HCT116 (cell line): ENCODE measurements around the gene CDH1. TPM values are rescaled to one million over a fixed set of nuclear protein-coding genes. Genes with fewer than 3 reads are reported as not detected.

Experiments used
- ATAC-seq: fragments of 200-7000 bp; cut with Tn5 transposase; 2 replicates; pipeline ENCODE4 v1.9.1; 2020; ENCODE audit warnings: mild to moderate bottlenecking, moderate library complexity
- BruUV-seq: library from RNA; stranded (reverse); fragments of 400-500 nt; replicated peaks from 2 replicates; lab custom pipeline; 2021; lab: Mats Ljungman, UMichigan
- CTCF ChIA-PET: fragments of 300-600 bp; sonication (Branson Sonifier 250); formaldehyde crosslinking; loops from one replicate; lab custom pipeline; 2021; ENCODE audit warnings: antibody characterized with exemption; lab: Charles Lee
- POLR2A ChIA-PET: fragments of 300-600, 350-600 bp; sonication (Branson Sonifier 250); formaldehyde crosslinking; loops from one replicate; lab custom pipeline; 2021; ENCODE audit warnings: antibody characterized with exemption; lab: Charles Lee
- RAD21 ChIA-PET, 2 experiments: fragments of 300-600 bp; sonication (Branson Sonifier 250); formaldehyde crosslinking; loops; one replicate each; lab custom pipeline; 2023; ENCODE audit warnings: low total read pairs in 2 of 2; ENCODE audit not compliant: uncharacterized antibody in 2 of 2, unreplicated experiment in 2 of 2, low non-redundant PET in 1 of 2; lab: Charles Lee
- DNase-seq: peaks from one replicate; pipeline ENCODE4 v3.0.0-alpha.2; 2010; ENCODE audit warnings: low read depth, low spot score
- H2AFZ ChIP-seq: fragments of 200-600 bp; shearing (Covaris generic), sonication (generic); 2 replicates; pipeline ENCODE4 v1.6.1; 2017; ENCODE audit warnings: low read depth, mixed run types, mixed read lengths, antibody characterized with exemption, low read length; ENCODE audit not compliant: poor library complexity, severe bottlenecking
- H3K27ac ChIP-seq: 2 replicates; pipeline ENCODE4 v1.5.1; 2012; ENCODE audit warnings: low read depth, low read length
- H3K27me3 ChIP-seq: fragments of 200-600 bp; sonication (generic); 2 replicates; pipeline ENCODE4 v1.6.1; 2016; ENCODE audit warnings: mixed run types, low read length, mixed read lengths; ENCODE audit not compliant: insufficient read depth
- H3K36me3 ChIP-seq, 2 experiments: fragments of 200-500 bp in 1 of 2; fragments of 200-600 bp in 1 of 2; sonication (Bioruptor generic) in 1 of 2; sonication (generic) in 1 of 2; 2 replicates each; pipeline versions ENCODE4 v1.5.1 to v1.6.1; 2014 to 2016; ENCODE audit warnings: low read length in 2 of 2, inconsistent platforms in 1 of 2, mixed read lengths in 1 of 2, mixed run types in 1 of 2; ENCODE audit not compliant: insufficient read depth in 2 of 2, control insufficient read depth in 1 of 2
- H3K4me1 ChIP-seq, 2 experiments: fragments of 200-600 bp in 1 of 2; sonication (generic) in 1 of 2; 2 replicates each; pipeline versions ENCODE4 v1.5.1 to v1.6.1; 2012 to 2017; ENCODE audit warnings: low read length in 2 of 2, inconsistent platforms in 1 of 2, mild to moderate bottlenecking in 1 of 2, mixed read lengths in 1 of 2, mixed run types in 1 of 2, moderate library complexity in 1 of 2; ENCODE audit not compliant: insufficient read depth in 2 of 2, control insufficient read depth in 1 of 2
- H3K4me2 ChIP-seq: fragments of 200-600 bp; sonication (generic); 2 replicates; pipeline ENCODE4 v1.6.1; 2017; ENCODE audit warnings: mixed run types, low read length, mixed read lengths
- H3K4me3 ChIP-seq, 2 experiments: fragments of 200-600 bp in 1 of 2; sonication (generic) in 1 of 2; replicated peaks in 1 of 2; 2 replicates each; pipeline ENCODE4 v1.5.1; 2011 to 2016; ENCODE audit warnings: low read length in 2 of 2, control low read depth in 1 of 2, low read depth in 1 of 2, mild to moderate bottlenecking in 1 of 2, mixed read lengths in 1 of 2, mixed run types in 1 of 2
- H3K79me2 ChIP-seq: fragments of 200-600 bp; sonication (generic); 2 replicates; pipeline ENCODE4 v1.6.1; 2017; ENCODE audit warnings: mild to moderate bottlenecking, mixed run types, low read length, moderate library complexity, mixed read lengths; ENCODE audit not compliant: insufficient read depth
- H3K9ac ChIP-seq: fragments of 200-600 bp; sonication (generic); 2 replicates; pipeline ENCODE4 v1.6.1; 2016; ENCODE audit warnings: low read length, mixed read lengths
- H3K9me2 ChIP-seq: fragments of 200-600 bp; sonication (generic), shearing (Covaris generic); 2 replicates; pipeline ENCODE4 v1.6.1; 2017; ENCODE audit warnings: mixed run types, mild to moderate bottlenecking, moderate library complexity; ENCODE audit not compliant: insufficient read depth
- H3K9me3 ChIP-seq, 2 experiments: fragments of 200-500 bp in 1 of 2; fragments of 200-600 bp in 1 of 2; sonication (Bioruptor generic) in 1 of 2; sonication (generic) in 1 of 2; 2 replicates each; pipeline ENCODE4 v1.6.1; 2014 to 2017; ENCODE audit warnings: low read length in 2 of 2, mixed read lengths in 2 of 2, inconsistent platforms in 1 of 2, low read depth in 1 of 2, mild to moderate bottlenecking in 1 of 2, mixed run types in 1 of 2, moderate library complexity in 1 of 2; ENCODE audit not compliant: control insufficient read depth in 1 of 2, insufficient read depth in 1 of 2
- H4K20me1 ChIP-seq: fragments of 200-600 bp; sonication (generic), shearing (Covaris generic); 2 replicates; pipeline ENCODE4 v1.6.1; 2017; ENCODE audit warnings: mixed run types, mild to moderate bottlenecking, moderate library complexity; ENCODE audit not compliant: insufficient read depth
- ATF3 ChIP-seq: IDR thresholded peaks from 2 replicates; pipeline ENCODE4 v1.6.1; 2012
- CBX3 ChIP-seq: IDR thresholded peaks from 2 replicates; pipeline ENCODE4 v1.6.1; 2012; ENCODE audit warnings: low read depth
- CTCF ChIP-seq, 3 experiments: fragments of 200-600 bp in 1 of 3; sonication (generic) in 1 of 3; IDR thresholded peaks in 2 of 3; conservative IDR thresholded peaks in 1 of 3; 2 replicates each; pipeline ENCODE4 v1.5.1; 2012 to 2017; ENCODE audit warnings: low read depth in 2 of 3, low read length in 2 of 3, antibody characterized with exemption in 1 of 3, borderline replicate concordance in 1 of 3, control low read depth in 1 of 3, mild to moderate bottlenecking in 1 of 3, mixed read lengths in 1 of 3, mixed run types in 1 of 3, moderate library complexity in 1 of 3; ENCODE audit not compliant: insufficient read depth in 1 of 3
- ELF1 ChIP-seq: IDR thresholded peaks from 2 replicates; pipeline ENCODE4 v1.6.1; 2012; ENCODE audit warnings: low read depth, borderline replicate concordance
- EZH2 ChIP-seq: fragments of 200-600 bp; sonication (generic); IDR thresholded peaks from 2 replicates; pipeline ENCODE4 v1.6.1; 2017; ENCODE audit warnings: antibody characterized with exemption, mixed run types
- EZH2phosphoT487 ChIP-seq: fragments of 200-600 bp; IDR thresholded peaks from 2 replicates; pipeline ENCODE4 v1.6.1; 2018; ENCODE audit warnings: antibody characterized with exemption, borderline replicate concordance
- JUND ChIP-seq: IDR thresholded peaks from 2 replicates; pipeline ENCODE4 v1.6.1; 2012
- MAX ChIP-seq: IDR thresholded peaks from 2 replicates; pipeline ENCODE4 v1.6.1; 2012
- POLR2AphosphoS5 ChIP-seq: IDR thresholded peaks from 2 replicates; pipeline ENCODE4 v1.6.1; 2011; ENCODE audit warnings: mild to moderate bottlenecking, low read depth, low read length, moderate library complexity
- SIN3A ChIP-seq: IDR thresholded peaks from 2 replicates; pipeline ENCODE4 v1.6.1; 2012; ENCODE audit warnings: low read depth
- SRF ChIP-seq: IDR thresholded peaks from 2 replicates; pipeline ENCODE4 v1.6.1; 2012; ENCODE audit warnings: low read depth
- TCF7L2 ChIP-seq: IDR thresholded peaks from 2 replicates; pipeline ENCODE4 v1.7.0; 2011; ENCODE audit warnings: borderline replicate concordance, inconsistent platforms; ENCODE audit not compliant: insufficient read depth, insufficient read length; ENCODE audit errors: extremely low read depth
- ZFX ChIP-seq: fragments of 450-650 bp; IDR thresholded peaks from 2 replicates; pipeline ENCODE4 v1.6.1; 2017
- ZNF274 ChIP-seq: fragments of 200-500 bp; sonication (Bioruptor generic); IDR thresholded peaks from 2 replicates; pipeline ENCODE4 v1.6.1; 2014; ENCODE audit warnings: mild to moderate bottlenecking, low read depth, low read length, inconsistent platforms
- intact Hi-C: fragments of 100-400 bp; cut with micrococcal nuclease; formaldehyde crosslinking; loops from 2 replicates; pipeline ENCODE4 v1.10.0; 2022
- total RNA-seq: library from RNA; stranded (reverse); gene quantifications from one replicate; pipeline ENCODE4 v1.2.1, GENCODE V29; 2021; ENCODE audit not compliant: unreplicated experiment

Gene CDH1
- total RNA-seq, 1 experiment from 2014 or later = 73.2 TPM

DNA sequence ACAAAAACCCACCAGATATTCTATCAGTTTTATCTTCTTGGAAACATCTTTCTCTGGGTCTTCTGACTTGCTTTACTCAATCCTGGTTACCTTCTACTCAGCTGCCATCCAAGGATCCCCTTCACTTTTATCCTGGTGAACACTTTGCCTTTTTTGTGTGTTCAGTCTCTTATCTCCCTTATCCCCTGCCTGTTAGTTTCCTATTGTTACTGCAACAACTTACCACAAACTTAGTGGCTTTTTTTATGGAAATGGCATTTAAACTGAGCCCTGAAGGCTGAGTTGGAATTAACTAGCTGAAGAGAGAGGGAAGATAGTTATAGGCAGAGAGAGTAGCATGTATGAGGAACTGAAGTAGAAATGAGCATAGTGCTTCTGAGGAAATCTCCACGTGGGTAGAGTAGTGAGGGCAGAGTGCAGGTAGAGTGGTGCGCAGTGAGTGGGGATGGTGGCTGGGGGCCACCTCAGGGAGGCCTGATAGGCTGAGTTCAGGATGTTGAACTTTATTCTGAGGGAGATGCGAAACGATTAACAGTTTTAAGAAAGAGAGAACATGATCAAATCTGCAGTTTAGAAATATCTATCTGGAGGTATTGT is 132.5 kb downstream of the CDH1 start:
- no peaks in the 10 kb centered on the region for H3K4me1 ChIP-seq
- H3K36me3 ChIP-seq = no peaks in the 10 kb centered on the region
- H3K9me3 ChIP-seq = no peaks in the 10 kb centered on the region
- no peak overlapping the region for H2AFZ ChIP-seq
- ATAC-seq (no peak), DNase-seq (no peak)
- TSS peak; percentile 24 for BruUV-seq
- CTCF ChIA-PET = no interaction called here
- H3K27me3 ChIP-seq = no peaks in the 10 kb centered on the region
- intact Hi-C loops = no loop called here
- H3K4me2 ChIP-seq = no peak overlapping the region
- no peak overlapping the region for H3K4me3 ChIP-seq
- H3K9ac ChIP-seq = no peak overlapping the region
- POLR2A ChIA-PET = no interaction called here
- no peaks in the 10 kb centered on the region for H3K79me2 ChIP-seq
- no peak overlapping the region for H3K27ac ChIP-seq
- TF ChIP-seq CTCF (IDR thresholded peaks at IDR 0.05 in 2 of 3, conservative IDR thresholded peaks at IDR 0.05 in 1 of 3; ENCODE audit: borderline replicate concordance in 1 of 3, insufficient read depth in 1 of 3, low read depth in 2 of 3, low read length in 2 of 3) (no peak), MAX (no peak), JUND (no peak), CBX3 (no peak), ZNF274 (no peak), POLR2AphosphoS5 (no peak), SIN3A (no peak), SRF (no peak), TCF7L2 (no peak), EZH2 (no peak), ATF3 (no peak), EZH2phosphoT487 (no peak), ZFX (no peak), ELF1 (no peak)
- no peaks in the 10 kb centered on the region for H3K9me2 ChIP-seq
- no peaks in the 10 kb centered on the region for H4K20me1 ChIP-seq
- RAD21 ChIA-PET = no interaction called here
